ENCODE results near the gene VPS33B. TPM values are rescaled to one million over a fixed set of nuclear protein-coding genes. Genes with fewer than 3 reads are reported as not detected.
"Not testable (repeated sequence)": the region's sequence is repeated elsewhere in the genome, so short reads cannot be mapped to it uniquely, and the experiment has no call there.

VPS33B gene
- total RNA-seq, 1 experiment from 2014 or later, result 8.6 TPM

DNA sequence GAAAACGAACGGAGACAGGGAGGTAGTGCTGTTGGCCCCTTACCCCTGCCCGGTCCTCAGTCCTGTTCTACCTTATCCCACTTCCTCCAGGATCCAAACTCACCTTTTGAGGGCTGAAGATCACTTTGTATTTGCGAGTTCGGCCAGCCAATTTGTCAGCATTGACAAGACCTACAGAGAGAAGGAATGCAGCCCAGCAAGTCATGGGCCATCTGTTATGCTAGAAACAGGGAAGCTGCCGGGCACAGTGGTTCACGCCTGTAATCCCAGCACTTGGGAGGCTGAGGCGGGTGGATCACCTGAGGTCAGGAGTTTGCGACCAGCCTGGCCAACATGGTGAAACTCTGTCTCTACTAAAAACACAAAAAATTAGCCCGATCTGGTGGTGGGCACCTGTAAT, 8.7 kb downstream of the VPS33B start:
- DNase-seq; H3K4me3 ChIP-seq; H3K9me3 ChIP-seq (replicated peaks); H3K27ac ChIP-seq; H3K4me1 ChIP-seq; H3K27me3 ChIP-seq: not testable (repeated sequence)
- peaks cover 15% of the 10 kb centered on the region for H3K36me3 ChIP-seq

DNA sequence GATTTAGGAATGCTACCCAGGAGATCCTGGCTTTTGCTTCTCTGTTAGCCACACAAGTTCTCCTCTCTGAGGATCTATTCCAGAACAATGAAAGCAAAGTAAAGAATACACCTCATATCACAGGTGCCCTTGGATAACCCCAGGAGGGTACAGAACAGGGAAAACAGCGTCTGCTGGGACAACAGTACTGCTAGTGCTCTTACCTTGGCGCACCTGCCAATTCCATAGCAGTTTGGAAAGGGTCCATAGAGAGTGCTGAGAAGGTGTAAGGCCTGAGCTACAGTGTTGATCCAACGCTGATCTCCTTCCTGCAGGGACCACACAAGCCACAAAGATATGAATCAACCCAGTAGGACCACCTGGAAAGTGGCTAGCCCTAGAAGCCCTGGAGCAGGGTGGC, 15.1 kb downstream of the VPS33B start:
- Histone ChIP-seq H3K9me3 (replicated peaks) (no peaks in the 10 kb centered on the region), H3K36me3 (peaks cover 31% of the 10 kb centered on the region), H3K27ac (no peak overlapping the region), H3K27me3 (no peaks in the 10 kb centered on the region), H3K4me1 (no peaks in the 10 kb centered on the region), H3K4me3 (no peak overlapping the region)
- no peak for DNase-seq

DNA sequence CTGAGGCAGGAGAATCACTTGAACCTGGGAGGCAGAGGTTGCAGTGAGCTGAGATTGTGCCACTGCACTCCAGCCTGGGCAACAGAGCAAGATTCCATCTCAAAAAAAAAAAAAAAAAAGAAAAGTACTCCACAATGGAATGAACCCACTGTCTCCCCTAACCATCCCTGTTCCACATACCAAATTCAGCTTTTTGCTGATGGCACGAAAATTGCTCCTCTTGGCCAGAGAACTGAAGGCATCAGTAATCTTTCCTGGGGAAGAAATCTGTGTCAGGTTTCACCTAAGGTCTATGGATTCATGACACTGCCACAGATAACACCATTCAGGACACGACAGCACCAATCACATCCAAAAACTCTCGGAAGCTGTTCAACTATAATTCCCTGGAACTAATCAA, 21.2 kb downstream of the VPS33B start:
- Histone ChIP-seq H3K27ac (no peak overlapping the region), H3K9me3 (replicated peaks) (no peaks in the 10 kb centered on the region), H3K27me3 (no peaks in the 10 kb centered on the region), H3K36me3 (peaks cover 43% of the 10 kb centered on the region), H3K4me3 (no peak overlapping the region), H3K4me1 (no peaks in the 10 kb centered on the region)
- no peak for DNase-seq

DNA sequence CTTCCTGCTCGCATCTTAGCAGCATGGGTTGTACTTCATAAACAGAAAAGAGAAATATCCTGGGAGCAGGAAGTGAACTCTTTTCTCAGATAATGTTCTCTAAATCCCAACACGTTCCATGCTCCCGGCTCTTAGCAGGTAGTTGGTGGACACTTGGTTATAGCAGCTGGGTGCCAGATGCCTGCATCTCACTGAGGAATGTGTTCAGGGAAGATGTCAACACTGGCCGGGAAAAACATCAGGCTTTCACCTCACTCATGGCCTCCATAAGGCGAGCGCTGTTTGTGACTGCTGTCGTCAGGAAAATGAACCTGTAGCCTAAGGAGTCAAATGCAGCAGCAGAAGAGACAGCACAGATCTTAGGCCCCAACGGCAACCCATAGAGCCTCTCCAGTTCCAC, 23.7 kb downstream of the VPS33B start:
- DNase-seq, result no peak
- H3K4me1 ChIP-seq, result no peaks in the 10 kb centered on the region; the same call in 1 of the 2 replicates
- H3K27ac ChIP-seq, result no peak overlapping the region
- peaks cover 35% of the 10 kb centered on the region for H3K36me3 ChIP-seq
- H3K4me3 ChIP-seq, result no peak overlapping the region
- H3K27me3 ChIP-seq, result no peaks in the 10 kb centered on the region
- H3K9me3 ChIP-seq (replicated peaks), result no peaks in the 10 kb centered on the region

DNA sequence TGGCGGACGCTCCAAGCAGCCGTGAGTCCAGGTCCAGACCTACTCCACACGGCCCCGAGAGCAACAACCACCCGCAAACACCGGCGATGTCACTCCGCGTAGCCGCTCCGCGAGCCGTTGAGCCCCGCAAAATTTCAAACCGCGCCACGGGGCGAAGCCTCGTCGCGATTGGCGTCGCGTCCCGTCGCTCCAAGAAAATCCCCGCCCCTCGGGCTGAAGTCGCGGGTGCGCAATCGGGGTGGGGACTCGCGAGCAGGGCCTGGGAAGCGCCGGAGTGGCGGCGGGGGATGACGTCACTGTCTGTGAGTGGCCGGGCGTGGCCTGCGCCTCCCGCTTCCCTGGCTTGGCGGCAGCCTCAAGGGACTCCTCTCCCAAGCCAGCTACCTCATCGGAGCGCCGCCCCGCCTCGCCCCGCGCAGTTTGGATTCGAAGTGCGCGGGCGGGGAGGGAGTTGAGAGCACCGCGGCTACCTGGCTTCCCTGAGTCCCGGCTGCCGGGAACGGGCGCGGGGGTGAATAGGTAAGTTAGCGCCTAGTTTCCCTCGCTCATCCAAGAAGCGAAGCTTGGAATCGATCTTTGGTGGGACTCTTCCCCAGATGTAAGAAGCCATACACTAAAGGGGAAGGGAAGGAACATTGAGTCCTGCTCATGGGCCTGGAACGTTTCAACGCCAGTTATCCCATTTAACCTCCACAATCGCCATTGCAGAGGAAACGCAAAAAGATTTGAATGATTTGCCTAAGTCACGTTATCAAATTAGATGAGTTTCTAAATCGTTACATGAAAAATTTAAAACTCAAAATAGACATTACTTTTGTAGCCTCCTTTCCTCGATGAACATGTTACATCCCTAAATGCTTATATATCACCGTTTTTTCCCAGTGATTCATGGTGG, 27.7 kb downstream of the VPS33B start, which contains the start of gene PRC1:
Gene PRC1 (minus strand): TSS at position 119 of the 895 bp plus-strand sequence. CDS start 118 bp downstream, at position 1.
- H3K9me3 ChIP-seq (replicated peaks), result no peaks in the 10 kb centered on the region
- H3K4me1 ChIP-seq, result no peaks in the 10 kb centered on the region; the same call in 1 of the 2 replicates
- H3K27ac ChIP-seq, result peak within 1 kb of the TSS; percentile 94
- no peaks in the 10 kb centered on the region for H3K27me3 ChIP-seq
- peak within 1 kb of the TSS; percentile 97 for H3K4me3 ChIP-seq
- peak; percentile 99 for DNase-seq
- H3K36me3 ChIP-seq, result peaks cover 20% of the 10 kb centered on the region

DNA sequence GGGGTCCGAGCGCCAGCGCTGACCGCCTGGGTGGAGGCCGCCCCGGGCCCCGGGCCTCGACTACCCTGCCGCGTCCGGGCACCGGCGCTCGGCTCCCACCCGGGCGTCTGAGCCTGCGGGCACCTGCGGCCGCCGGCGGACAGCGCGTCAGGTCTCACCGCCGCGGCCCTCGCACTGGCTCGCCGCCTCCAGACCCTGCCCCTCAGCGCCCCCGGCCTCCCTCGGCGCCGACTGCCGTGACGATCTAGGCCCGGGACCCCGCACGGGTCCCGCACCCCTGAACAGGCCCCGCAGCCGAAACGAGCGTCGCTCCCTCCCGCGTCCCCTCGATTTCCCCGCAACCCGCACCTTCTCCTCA, 28.4 kb downstream of the VPS33B start:
- Histone ChIP-seq H3K27ac (peak overlapping the region; percentile 94), H3K9me3 (replicated peaks) (no peaks in the 10 kb centered on the region), H3K36me3 (peaks cover 17% of the 10 kb centered on the region), H3K4me1 (peaks cover under 1% of the 10 kb centered on the region; the same call in 1 of the 2 replicates), H3K4me3 (peak overlapping the region; percentile 97), H3K27me3 (no peaks in the 10 kb centered on the region)
- DNase-seq, result no peak

DNA sequence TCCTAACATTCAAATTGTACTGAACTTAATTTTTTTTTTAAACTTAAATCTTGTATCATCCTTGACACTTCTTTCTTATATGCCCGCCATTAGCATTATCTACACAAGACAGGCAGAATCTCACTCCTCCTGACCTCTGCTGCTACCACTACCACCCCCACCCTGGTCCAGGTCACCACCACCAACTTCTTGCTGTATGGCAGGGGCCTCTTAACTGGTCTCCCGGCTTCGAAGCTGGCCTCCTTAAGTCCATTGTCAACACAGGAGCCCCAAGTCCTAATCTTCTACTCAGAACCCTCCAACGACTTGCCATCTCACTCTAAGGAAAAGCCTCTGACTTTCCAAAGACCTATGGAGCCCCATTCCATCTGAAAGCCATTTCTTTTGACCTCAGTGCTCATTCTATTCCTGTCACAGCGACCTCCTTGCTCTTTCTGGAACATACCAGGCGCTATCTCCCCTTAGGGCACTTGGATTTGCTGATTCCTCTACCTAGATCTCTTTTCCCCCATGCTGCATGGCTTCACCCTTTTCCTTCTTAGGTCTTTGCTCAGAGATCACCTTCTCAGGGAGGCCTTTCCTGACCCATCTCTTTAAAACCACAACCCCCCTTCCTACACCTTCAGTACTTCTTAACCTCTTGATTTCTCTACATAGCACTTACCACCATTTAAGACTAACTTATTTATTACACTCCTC, 30.7 kb downstream of the VPS33B start:
- DNase-seq, result no peak
- no peaks in the 10 kb centered on the region for H3K9me3 ChIP-seq (replicated peaks)
- no peaks in the 10 kb centered on the region for H3K27me3 ChIP-seq
- peaks cover 9% of the 10 kb centered on the region for H3K4me1 ChIP-seq
- 0 out of 2 replicates have a peak, but pooled peaks cover 3% of the 10 kb centered on the region for H3K36me3 ChIP-seq
- H3K4me3 ChIP-seq, result no peak overlapping the region
- H3K27ac ChIP-seq, result no peak overlapping the region

DNA sequence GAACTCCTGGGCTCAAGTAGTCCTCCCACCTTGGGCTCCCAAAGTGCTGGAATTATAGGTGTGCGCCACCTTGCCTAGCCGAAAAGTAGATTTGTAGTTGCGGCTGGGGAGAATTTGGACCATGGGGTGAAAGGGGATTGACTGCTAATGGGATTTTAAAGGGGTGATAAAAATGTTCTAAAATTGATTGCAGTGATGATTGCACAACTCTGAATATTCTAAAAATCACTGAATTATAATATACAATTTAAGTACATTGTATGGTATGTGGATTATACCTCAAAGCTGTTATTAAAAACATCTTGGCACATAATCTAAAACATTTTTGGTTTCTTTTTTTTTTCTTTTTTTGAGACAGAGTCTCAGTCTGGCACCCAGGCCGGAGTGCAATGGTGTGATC, 31.9 kb downstream of the VPS33B start:
- no peak for DNase-seq
- Histone ChIP-seq H3K27ac (no peak overlapping the region), H3K4me1 (peaks cover 9% of the 10 kb centered on the region), H3K27me3 (no peaks in the 10 kb centered on the region), H3K9me3 (replicated peaks) (no peaks in the 10 kb centered on the region), H3K36me3 (peaks cover 10% of the 10 kb centered on the region; the same call in 1 of the 2 replicates), H3K4me3 (no peak overlapping the region)

DNA sequence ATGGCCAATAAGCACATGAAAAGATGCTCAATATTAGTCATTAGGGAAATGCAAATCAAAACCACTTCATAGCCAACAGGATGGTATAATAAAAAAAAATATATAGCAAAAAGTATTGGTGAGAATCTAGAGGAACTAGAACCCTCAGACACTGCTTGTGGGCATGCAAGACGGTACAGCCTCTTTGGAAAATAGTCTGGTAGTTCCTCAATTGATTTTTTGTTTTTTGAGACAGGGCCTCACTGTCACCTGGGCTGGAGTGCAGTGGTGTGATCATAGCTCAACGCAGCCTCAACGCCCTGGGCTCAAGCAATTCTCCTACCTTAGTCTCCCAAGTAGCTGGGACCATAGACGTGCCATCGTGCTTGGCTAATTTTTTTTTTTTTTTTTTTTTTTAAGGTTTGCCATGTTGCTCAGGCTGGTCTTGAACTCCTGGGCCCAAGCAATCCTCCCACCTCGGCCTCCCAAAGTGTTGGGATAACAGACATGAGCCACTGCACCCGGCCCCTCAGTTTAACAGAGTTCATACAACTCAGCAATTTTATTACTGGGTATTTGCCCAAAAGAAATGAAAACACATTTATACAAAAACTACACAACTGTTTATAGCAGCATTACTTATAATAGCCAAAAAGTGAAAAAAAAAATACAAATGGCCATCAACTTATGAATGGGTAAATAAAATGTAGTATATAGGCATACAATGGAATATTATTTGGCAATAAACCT, 33.2 kb downstream of the VPS33B start:
- no peak for DNase-seq
- H3K27ac ChIP-seq, result no peak overlapping the region

DNA sequence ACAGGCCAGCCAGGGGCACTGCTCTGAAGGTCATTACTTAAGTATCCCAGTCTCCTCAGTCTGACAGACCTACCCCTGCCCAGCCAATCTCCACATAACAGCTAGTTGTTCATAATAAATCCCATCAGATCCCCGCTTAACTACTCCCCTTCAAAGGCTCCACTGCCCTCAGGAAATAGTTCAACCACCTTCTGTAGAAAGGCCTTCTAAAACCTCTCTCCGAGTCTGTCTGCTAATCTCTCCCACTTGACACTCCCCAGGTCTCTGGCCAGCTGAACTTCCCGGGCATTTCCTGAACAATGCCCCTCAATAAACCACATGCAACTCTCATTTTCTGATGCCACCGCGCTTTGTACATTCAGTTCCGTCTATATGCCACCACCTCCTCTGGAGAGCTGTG, 34.1 kb downstream of the VPS33B start:
- Histone ChIP-seq H3K9me3 (replicated peaks) (no peaks in the 10 kb centered on the region), H3K27me3 (no peaks in the 10 kb centered on the region), H3K4me3 (no peak overlapping the region)

More for the DNA sequence above, 33.2 kb downstream of the VPS33B start:
- Histone ChIP-seq H3K36me3 (peaks cover 18% of the 10 kb centered on the region), H3K9me3 (replicated peaks) (no peaks in the 10 kb centered on the region), H3K4me3 (no peak overlapping the region), H3K27me3 (no peaks in the 10 kb centered on the region), H3K4me1 (peaks cover 9% of the 10 kb centered on the region)

DNA sequence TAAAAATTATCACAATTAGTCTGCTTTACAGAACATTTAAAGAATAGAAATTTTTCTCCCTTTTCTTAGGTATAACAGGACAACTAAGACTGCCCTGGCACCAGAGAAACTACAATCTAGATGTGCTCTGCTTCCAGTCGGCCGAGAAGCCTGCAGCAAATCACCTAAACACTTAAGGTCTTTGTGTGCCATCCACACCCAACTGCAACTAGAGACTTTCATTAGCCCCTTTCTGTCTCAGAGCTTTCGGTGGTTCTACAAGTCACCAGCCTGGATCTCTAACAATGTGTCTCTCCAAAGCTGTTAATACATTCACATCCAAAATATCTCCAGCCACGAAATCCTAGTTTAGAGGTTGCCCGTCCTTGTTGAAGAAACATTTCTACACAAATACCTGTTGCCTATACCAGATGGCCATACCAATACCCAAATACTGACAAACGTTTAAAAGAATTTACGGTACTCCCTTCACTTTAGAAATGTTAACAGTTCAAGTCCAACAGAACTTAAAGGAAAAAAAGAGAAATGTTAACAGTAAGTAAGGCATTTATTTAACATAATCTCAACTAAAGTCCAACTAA, 34.7 kb downstream of the VPS33B start:
- Histone ChIP-seq H3K27me3 (no peaks in the 10 kb centered on the region), H3K4me1 (peaks cover 9% of the 10 kb centered on the region), H3K36me3 (peaks cover 32% of the 10 kb centered on the region), H3K27ac (no peak overlapping the region), H3K9me3 (replicated peaks) (no peaks in the 10 kb centered on the region), H3K4me3 (no peak overlapping the region)
- DNase-seq, result no peak

More for the DNA sequence above, 34.1 kb downstream of the VPS33B start:
- Histone ChIP-seq H3K4me1 (peaks cover 9% of the 10 kb centered on the region), H3K27ac (no peak overlapping the region), H3K36me3 (peaks cover 26% of the 10 kb centered on the region)
- no peak for DNase-seq

DNA sequence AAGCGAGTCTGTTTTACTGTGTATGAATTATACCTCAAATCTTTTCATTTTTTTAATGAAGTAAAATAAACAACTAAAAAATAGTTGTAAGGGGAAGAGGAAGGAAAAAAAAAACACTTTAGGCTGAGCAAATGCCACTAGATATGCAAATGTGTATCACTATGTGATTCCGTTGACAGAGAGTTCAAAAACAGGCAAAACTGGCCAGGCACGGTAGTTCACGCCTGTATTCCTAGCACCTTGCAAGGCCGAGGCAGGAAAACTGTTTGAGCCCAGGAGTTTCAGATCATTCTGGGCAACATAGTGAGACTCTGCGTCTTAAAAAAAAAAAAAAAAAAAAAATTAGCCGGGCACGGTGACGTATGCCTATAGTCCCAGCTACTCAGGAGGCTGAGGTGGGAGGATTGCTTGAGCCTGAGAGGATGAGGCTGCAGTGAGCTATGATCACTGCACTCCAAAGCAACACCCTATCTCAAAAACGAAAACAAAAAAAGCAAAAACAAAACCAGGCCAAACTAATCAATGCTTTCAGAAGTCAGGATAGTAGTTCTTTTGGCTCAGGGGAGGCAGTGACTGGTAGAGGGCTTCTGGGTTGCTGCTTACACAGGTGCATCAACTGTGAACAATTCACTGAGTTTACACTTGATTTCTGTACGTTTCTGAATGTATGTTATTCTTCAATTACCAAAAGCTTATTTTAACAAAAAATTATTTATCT, 35.4 kb downstream of the VPS33B start:
- no peaks in the 10 kb centered on the region for H3K9me3 ChIP-seq (replicated peaks)
- no peak overlapping the region for H3K4me3 ChIP-seq
- DNase-seq, result no peak
- peaks cover 34% of the 10 kb centered on the region for H3K36me3 ChIP-seq
- H3K27ac ChIP-seq, result no peak overlapping the region
- H3K27me3 ChIP-seq, result no peaks in the 10 kb centered on the region
- H3K4me1 ChIP-seq, result peaks cover 9% of the 10 kb centered on the region

DNA sequence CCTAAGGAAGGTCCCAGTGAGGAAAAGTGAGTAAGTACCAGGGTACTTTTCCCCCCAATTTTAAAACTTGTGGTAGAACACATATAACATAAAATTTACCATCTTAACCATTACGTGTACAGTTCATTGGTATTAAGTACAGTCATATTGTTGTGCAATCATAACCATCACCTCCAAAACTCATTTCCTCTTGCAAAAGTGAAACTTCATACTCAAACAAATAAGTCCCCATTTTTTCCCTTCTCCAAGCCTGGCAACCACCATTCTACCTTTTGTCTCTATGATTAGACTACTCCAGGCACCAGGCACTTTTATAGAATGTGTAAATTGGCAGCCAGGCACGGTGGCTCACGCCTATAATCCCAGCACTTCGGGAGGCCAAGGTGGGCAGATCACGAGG, 40.3 kb downstream of the VPS33B start:
- Histone ChIP-seq H3K36me3 (peaks cover 78% of the 10 kb centered on the region), H3K4me1 (no peaks in the 10 kb centered on the region), H3K4me3 (no peak overlapping the region), H3K27ac (no peak overlapping the region), H3K9me3 (replicated peaks) (no peaks in the 10 kb centered on the region), H3K27me3 (no peaks in the 10 kb centered on the region)
- no peak for DNase-seq

DNA sequence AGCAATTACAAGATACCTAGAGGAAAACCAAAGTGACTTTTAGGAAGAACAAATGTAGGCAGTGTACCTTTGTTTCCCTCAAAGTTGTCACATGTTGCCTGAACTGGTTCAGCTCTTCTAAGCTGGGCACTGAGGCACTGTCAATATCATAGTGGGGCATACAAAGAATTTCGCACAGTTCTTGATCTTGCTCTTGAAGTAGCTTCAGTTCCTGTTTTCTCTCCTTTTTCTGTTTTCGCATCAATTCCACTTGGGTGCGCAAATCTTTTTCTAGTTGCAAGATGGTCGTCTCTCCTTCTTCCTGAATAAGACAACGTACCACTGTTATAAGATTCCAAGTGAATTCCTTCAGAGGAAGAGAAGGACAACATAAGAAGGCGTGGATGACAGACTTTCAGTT, 40.7 kb downstream of the VPS33B start:
- H3K36me3 ChIP-seq, result peaks cover 82% of the 10 kb centered on the region
- H3K4me1 ChIP-seq, result no peaks in the 10 kb centered on the region
- no peaks in the 10 kb centered on the region for H3K27me3 ChIP-seq
- H3K9me3 ChIP-seq (replicated peaks), result no peaks in the 10 kb centered on the region
- H3K27ac ChIP-seq, result no peak overlapping the region
- no peak for DNase-seq
- no peak overlapping the region for H3K4me3 ChIP-seq

Measured in SJCRH30 (cell line).